Measurements from ENCODE around the gene MINK1. TPM values are rescaled to one million over a fixed set of nuclear protein-coding genes. Genes with fewer than 3 reads are reported as not detected.
A peak's percentile ranks its signal among the peaks of the same experiment; 100 is the strongest.

The MINK1 gene
- total RNA-seq, 1 donor from 2014 or later = 67.5 TPM

GRCh38 chr17:4842376-4842775 is 9.2 kb downstream of the MINK1 start:
- intact Hi-C loops (cut with micrococcal nuclease) = no loop called here
- no peak for DNase-seq (ENCODE audit: low spot score)
- Mint-ChIP-seq H3K36me3 (ENCODE audit: low read depth) (peaks cover 12% of the 10 kb centered on the region), H3K4me1 (ENCODE audit: low read depth) (peaks cover 49% of the 10 kb centered on the region), H3K9me3 (no peaks in the 10 kb centered on the region), H3K27me3 (ENCODE audit: insufficient read depth) (no peaks in the 10 kb centered on the region), H3K27ac (no peak overlapping the region), H3K4me3 (no peak overlapping the region)

- H3K27me3 Mint-ChIP-seq (ENCODE audit: insufficient read depth) = no peaks in the 10 kb centered on the region
- H3K36me3 Mint-ChIP-seq (ENCODE audit: low read depth) = peaks cover 5% of the 10 kb centered on the region
- no peak for DNase-seq (ENCODE audit: low spot score)
- H3K27ac Mint-ChIP-seq = no peak overlapping the region
- intact Hi-C loops (cut with micrococcal nuclease) = no loop called here
- peaks cover 46% of the 10 kb centered on the region for H3K4me1 Mint-ChIP-seq (ENCODE audit: low read depth)
- no peak overlapping the region for H3K4me3 Mint-ChIP-seq
- no peaks in the 10 kb centered on the region for H3K9me3 Mint-ChIP-seq
Observed at GRCh38 chr17:4843321-4844000, 10.3 kb downstream of the MINK1 start.

- intact Hi-C loops (cut with micrococcal nuclease) = no loop called here
- Mint-ChIP-seq H3K9me3 (no peaks in the 10 kb centered on the region), H3K36me3 (ENCODE audit: low read depth) (peaks cover 7% of the 10 kb centered on the region), H3K4me1 (ENCODE audit: low read depth) (peaks cover 38% of the 10 kb centered on the region), H3K27me3 (ENCODE audit: insufficient read depth) (no peaks in the 10 kb centered on the region), H3K4me3 (no peak overlapping the region), H3K27ac (no peak overlapping the region)
- no peak for DNase-seq (ENCODE audit: low spot score)
Observed at GRCh38 chr17:4845118-4845517, 12.0 kb downstream of the MINK1 start.

GRCh38 chr17:4846635-4847390 is 13.7 kb downstream of the MINK1 start:
- Mint-ChIP-seq H3K4me3 (no peak overlapping the region), H3K36me3 (ENCODE audit: low read depth) (peaks cover 7% of the 10 kb centered on the region), H3K4me1 (ENCODE audit: low read depth) (peaks cover 34% of the 10 kb centered on the region), H3K9me3 (no peaks in the 10 kb centered on the region), H3K27ac (no peak overlapping the region), H3K27me3 (ENCODE audit: insufficient read depth) (no peaks in the 10 kb centered on the region)
- DNase-seq (ENCODE audit: low spot score) = no peak
- intact Hi-C loops (cut with micrococcal nuclease) = no loop called here

- no peak overlapping the region for H3K27ac Mint-ChIP-seq
- H3K36me3 Mint-ChIP-seq (ENCODE audit: low read depth) = peaks cover 12% of the 10 kb centered on the region
- intact Hi-C loops (cut with micrococcal nuclease) = no loop called here
- peaks cover 32% of the 10 kb centered on the region for H3K4me1 Mint-ChIP-seq (ENCODE audit: low read depth)
- H3K27me3 Mint-ChIP-seq (ENCODE audit: insufficient read depth) = no peaks in the 10 kb centered on the region
- no peak for DNase-seq (ENCODE audit: low spot score)
- H3K9me3 Mint-ChIP-seq = peaks cover 7% of the 10 kb centered on the region
- H3K4me3 Mint-ChIP-seq = no peak overlapping the region
Observed at GRCh38 chr17:4849011-4849536, 15.9 kb downstream of the MINK1 start.

- Mint-ChIP-seq H3K27ac (no peak overlapping the region), H3K9me3 (peaks cover 7% of the 10 kb centered on the region), H3K4me3 (no peak overlapping the region), H3K27me3 (ENCODE audit: insufficient read depth) (no peaks in the 10 kb centered on the region), H3K4me1 (ENCODE audit: low read depth) (peaks cover 38% of the 10 kb centered on the region), H3K36me3 (ENCODE audit: low read depth) (peaks cover 15% of the 10 kb centered on the region)
- DNase-seq (ENCODE audit: low spot score) = no peak
- intact Hi-C loops (cut with micrococcal nuclease) = no loop called here
Observed at GRCh38 chr17:4850246-4850645, 17.1 kb downstream of the MINK1 start.

- DNase-seq (ENCODE audit: low spot score) = no peak
- H3K27me3 Mint-ChIP-seq (ENCODE audit: insufficient read depth) = no peaks in the 10 kb centered on the region
- no peak overlapping the region for H3K4me3 Mint-ChIP-seq
- intact Hi-C loops (cut with micrococcal nuclease) = no loop called here
- H3K9me3 Mint-ChIP-seq = peaks cover 7% of the 10 kb centered on the region
- H3K4me1 Mint-ChIP-seq (ENCODE audit: low read depth) = peaks cover 36% of the 10 kb centered on the region
- H3K27ac Mint-ChIP-seq = no peak overlapping the region
- peaks cover 15% of the 10 kb centered on the region for H3K36me3 Mint-ChIP-seq (ENCODE audit: low read depth)
Observed at GRCh38 chr17:4851084-4851483, 17.9 kb downstream of the MINK1 start.

GRCh38 chr17:4852567-4853207 is 19.5 kb downstream of the MINK1 start:
- intact Hi-C loops (cut with micrococcal nuclease) = no loop called here
- peaks cover 35% of the 10 kb centered on the region for H3K4me1 Mint-ChIP-seq (ENCODE audit: low read depth)
- H3K27ac Mint-ChIP-seq = peak overlapping the region; percentile 50
- H3K9me3 Mint-ChIP-seq = peaks cover 7% of the 10 kb centered on the region
- no peak for DNase-seq (ENCODE audit: low spot score)
- H3K4me3 Mint-ChIP-seq = no peak overlapping the region
- no peaks in the 10 kb centered on the region for H3K27me3 Mint-ChIP-seq (ENCODE audit: insufficient read depth)
- peaks cover 24% of the 10 kb centered on the region for H3K36me3 Mint-ChIP-seq (ENCODE audit: low read depth)

GRCh38 chr17:4853208-4853671 is 20.1 kb downstream of the MINK1 start:
- no peak for DNase-seq (ENCODE audit: low spot score)
- intact Hi-C loops (cut with micrococcal nuclease) = no loop called here
- peaks cover 38% of the 10 kb centered on the region for H3K4me1 Mint-ChIP-seq (ENCODE audit: low read depth)
- peaks cover 26% of the 10 kb centered on the region for H3K36me3 Mint-ChIP-seq (ENCODE audit: low read depth)
- no peaks in the 10 kb centered on the region for H3K27me3 Mint-ChIP-seq (ENCODE audit: insufficient read depth)
- H3K9me3 Mint-ChIP-seq = peaks cover 7% of the 10 kb centered on the region
- peak overlapping the region; percentile 77 for H3K27ac Mint-ChIP-seq
- no peak overlapping the region for H3K4me3 Mint-ChIP-seq

- H3K4me3 Mint-ChIP-seq = no peak overlapping the region
- peaks cover 42% of the 10 kb centered on the region for H3K4me1 Mint-ChIP-seq (ENCODE audit: low read depth)
- peaks cover 26% of the 10 kb centered on the region for H3K36me3 Mint-ChIP-seq (ENCODE audit: low read depth)
- intact Hi-C loops (cut with micrococcal nuclease) = no loop called here
- peak overlapping the region; percentile 67 for H3K27ac Mint-ChIP-seq
- peaks cover 7% of the 10 kb centered on the region for H3K9me3 Mint-ChIP-seq
- H3K27me3 Mint-ChIP-seq (ENCODE audit: insufficient read depth) = no peaks in the 10 kb centered on the region
- no peak for DNase-seq (ENCODE audit: low spot score)
Observed at GRCh38 chr17:4854111-4854681, 21.1 kb downstream of the MINK1 start.

- H3K27me3 Mint-ChIP-seq (ENCODE audit: insufficient read depth) = no peaks in the 10 kb centered on the region
- no peak overlapping the region for H3K4me3 Mint-ChIP-seq
- H3K4me1 Mint-ChIP-seq (ENCODE audit: low read depth) = peaks cover 28% of the 10 kb centered on the region
- peaks cover 7% of the 10 kb centered on the region for H3K9me3 Mint-ChIP-seq
- intact Hi-C loops (cut with micrococcal nuclease) = no loop called here
- no peak overlapping the region for H3K27ac Mint-ChIP-seq
- H3K36me3 Mint-ChIP-seq (ENCODE audit: low read depth) = peaks cover 23% of the 10 kb centered on the region
- DNase-seq (ENCODE audit: low spot score) = no peak
Observed at GRCh38 chr17:4856271-4856936, 23.3 kb downstream of the MINK1 start.

GRCh38 chr17:4856937-4857314 is 23.8 kb downstream of the MINK1 start:
- H3K4me3 Mint-ChIP-seq = no peak overlapping the region
- H3K27ac Mint-ChIP-seq = no peak overlapping the region
- H3K4me1 Mint-ChIP-seq (ENCODE audit: low read depth) = peaks cover 27% of the 10 kb centered on the region
- peaks cover 6% of the 10 kb centered on the region for H3K9me3 Mint-ChIP-seq
- intact Hi-C loops (cut with micrococcal nuclease) = no loop called here
- peaks cover 23% of the 10 kb centered on the region for H3K36me3 Mint-ChIP-seq (ENCODE audit: low read depth)
- no peak for DNase-seq (ENCODE audit: low spot score)
- H3K27me3 Mint-ChIP-seq (ENCODE audit: insufficient read depth) = no peaks in the 10 kb centered on the region
